Ishikawa (cell line): Measurements from ENCODE around the gene RPRD1A.

Experiments used
- EGR1 ChIP-seq: IDR thresholded peaks from 2 replicates; pipeline ENCODE4 v1.6.1; 2012
- EP300 ChIP-seq: IDR thresholded peaks from 2 replicates; pipeline ENCODE4 v1.6.1; 2012; ENCODE audit warnings: borderline replicate concordance
- NFIC ChIP-seq: IDR thresholded peaks from 2 replicates; pipeline ENCODE4 v1.6.1; 2012
- RAD21 ChIP-seq: IDR thresholded peaks from 2 replicates; pipeline ENCODE4 v1.6.1; 2012; ENCODE audit warnings: low read depth
- REST ChIP-seq: IDR thresholded peaks from 2 replicates; pipeline ENCODE4 v1.6.1; 2012; ENCODE audit warnings: low read depth, mild to moderate bottlenecking
- TAF1 ChIP-seq: IDR thresholded peaks from 2 replicates; pipeline ENCODE4 v1.6.1; 2012; ENCODE audit warnings: low read depth, mild to moderate bottlenecking
- TEAD4 ChIP-seq: IDR thresholded peaks from 2 replicates; pipeline ENCODE4 v1.6.1; 2012
- ZBTB7A ChIP-seq: IDR thresholded peaks from 2 replicates; pipeline ENCODE4 v1.6.1; 2012; ENCODE audit warnings: low read depth
- TF ChIP-seq, protein P1 (sequence below): IDR thresholded peaks from 2 replicates; pipeline ENCODE4 v1.6.1; 2012

GRCh38 chr18:35968278-35968880 lies 99.0 kb downstream of the RPRD1A start:
- TF ChIP-seq ZBTB7A (no peak), EP300 (no peak), EGR1 (no peak), TEAD4 (no peak), NFIC (no peak), RAD21 (no peak), REST (no peak), TAF1 (no peak)
- TF ChIP-seq, protein P1, sequence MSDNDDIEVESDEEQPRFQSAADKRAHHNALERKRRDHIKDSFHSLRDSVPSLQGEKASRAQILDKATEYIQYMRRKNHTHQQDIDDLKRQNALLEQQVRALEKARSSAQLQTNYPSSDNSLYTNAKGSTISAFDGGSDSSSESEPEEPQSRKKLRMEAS = no peak
